A375 (cell line): ENCODE measurements around the gene CTNNA1. TPM values are rescaled to one million over a fixed set of nuclear protein-coding genes. Genes with fewer than 3 reads are reported as not detected.

Experiments
- total RNA-seq: library from RNA; depleted of rRNA; stranded (reverse); fragments of >200 nt; shearing (Covaris generic); gene quantifications from 2 replicates; pipeline ENCODE4 v1.2.3, GENCODE V29; 2014; rRNA removed

The CTNNA1 gene, protein sequence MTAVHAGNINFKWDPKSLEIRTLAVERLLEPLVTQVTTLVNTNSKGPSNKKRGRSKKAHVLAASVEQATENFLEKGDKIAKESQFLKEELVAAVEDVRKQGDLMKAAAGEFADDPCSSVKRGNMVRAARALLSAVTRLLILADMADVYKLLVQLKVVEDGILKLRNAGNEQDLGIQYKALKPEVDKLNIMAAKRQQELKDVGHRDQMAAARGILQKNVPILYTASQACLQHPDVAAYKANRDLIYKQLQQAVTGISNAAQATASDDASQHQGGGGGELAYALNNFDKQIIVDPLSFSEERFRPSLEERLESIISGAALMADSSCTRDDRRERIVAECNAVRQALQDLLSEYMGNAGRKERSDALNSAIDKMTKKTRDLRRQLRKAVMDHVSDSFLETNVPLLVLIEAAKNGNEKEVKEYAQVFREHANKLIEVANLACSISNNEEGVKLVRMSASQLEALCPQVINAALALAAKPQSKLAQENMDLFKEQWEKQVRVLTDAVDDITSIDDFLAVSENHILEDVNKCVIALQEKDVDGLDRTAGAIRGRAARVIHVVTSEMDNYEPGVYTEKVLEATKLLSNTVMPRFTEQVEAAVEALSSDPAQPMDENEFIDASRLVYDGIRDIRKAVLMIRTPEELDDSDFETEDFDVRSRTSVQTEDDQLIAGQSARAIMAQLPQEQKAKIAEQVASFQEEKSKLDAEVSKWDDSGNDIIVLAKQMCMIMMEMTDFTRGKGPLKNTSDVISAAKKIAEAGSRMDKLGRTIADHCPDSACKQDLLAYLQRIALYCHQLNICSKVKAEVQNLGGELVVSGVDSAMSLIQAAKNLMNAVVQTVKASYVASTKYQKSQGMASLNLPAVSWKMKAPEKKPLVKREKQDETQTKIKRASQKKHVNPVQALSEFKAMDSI
- 359 and 398 TPM in 2 replicates for total RNA-seq

DNA sequence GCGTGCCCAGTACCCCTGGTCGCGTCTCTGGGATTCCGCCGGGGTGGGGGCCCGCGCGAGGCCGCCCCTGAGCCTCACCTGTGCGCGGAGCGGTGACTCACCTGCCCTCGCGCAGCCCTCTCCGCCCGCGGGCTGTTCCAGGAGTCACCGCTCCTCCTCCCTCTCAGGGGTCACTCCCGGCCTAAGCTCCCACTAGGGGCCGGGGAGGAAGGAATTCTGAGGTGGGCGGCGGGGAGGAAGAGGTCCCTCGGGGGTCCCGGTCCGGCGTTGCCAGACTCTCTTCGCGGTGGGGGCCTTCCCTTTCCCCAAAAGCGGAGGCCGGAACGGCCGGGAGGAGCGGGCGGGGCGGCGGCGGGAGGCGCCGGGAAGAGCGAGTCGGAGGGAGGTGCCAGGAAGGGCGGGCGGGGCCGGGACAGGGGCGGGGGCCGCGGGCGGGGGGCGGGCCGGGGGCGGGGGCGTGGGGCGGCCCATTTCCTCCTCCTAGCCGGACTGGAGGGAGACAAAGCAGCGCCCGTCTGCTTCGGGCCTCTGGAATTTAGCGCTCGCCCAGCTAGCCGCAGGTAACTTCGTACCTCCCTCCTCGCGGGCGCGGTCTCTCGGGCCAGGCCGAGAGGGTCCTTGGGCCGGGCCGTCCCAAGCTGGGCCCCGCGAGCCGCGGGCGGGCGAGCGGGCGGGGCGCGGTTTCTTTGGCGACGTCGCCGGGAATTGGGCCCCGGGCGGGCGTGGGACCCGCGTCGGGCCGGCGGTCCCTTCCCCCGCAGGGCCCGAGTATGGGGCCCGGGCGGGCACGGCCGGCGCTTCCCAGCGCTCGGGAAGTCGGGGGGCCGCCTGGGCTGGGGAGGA is at the start of gene CTNNA1:
Gene CTNNA1 (plus strand): TSS at position 475 of the 843 bp plus-strand sequence. CDS start 28,500 bp downstream, outside the sequence.

DNA sequence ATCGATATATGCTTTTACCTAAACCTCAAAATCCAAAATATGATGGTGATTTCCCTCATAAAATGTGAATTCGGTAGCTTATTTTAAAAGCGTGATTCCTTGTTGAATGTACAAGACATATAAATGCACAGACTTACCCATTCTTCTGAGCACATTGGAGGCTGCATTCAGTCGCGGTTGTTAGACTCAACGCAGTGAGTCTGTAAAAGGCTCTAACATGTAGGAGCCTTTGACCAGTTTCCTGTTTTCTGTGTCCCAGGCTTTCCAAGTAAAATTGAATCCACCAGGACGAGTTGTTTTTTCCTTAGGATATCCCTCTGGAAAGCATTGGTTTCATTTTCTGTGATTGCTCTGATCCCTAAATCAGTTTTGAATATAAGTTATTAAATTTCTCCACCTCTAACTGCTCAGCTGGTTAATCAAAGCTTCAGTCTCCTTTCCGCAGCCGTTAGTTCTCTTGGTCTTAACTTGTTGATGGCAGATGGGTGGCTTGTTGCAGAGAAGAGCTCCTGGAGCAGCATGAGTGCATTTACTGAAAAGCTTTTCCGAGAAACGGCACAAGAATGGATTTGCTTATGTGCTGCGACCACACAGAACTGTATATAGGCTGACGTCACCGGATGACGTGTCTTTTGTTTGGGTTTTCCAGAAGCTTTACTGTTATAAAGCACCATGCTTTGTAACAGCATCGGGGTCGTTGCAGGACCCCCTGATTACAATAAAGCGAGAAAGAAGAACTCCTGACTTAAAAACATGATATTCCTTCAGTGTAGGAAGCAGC is 121.7 kb downstream of the CTNNA1 start, which contains the start of gene LRRTM2:
Gene LRRTM2 (minus strand): TSS at position 565 of the 781 bp plus-strand sequence. CDS start 424 bp downstream, at position 141.

Other genes starting within 250 kb of the CTNNA1 start
- 162 and 168 TPM in 2 replicates for gene ETF1, start 210.2 kb upstream of the CTNNA1 start, total RNA-seq
- gene HSPA9, start 178.0 kb upstream of the CTNNA1 start, total RNA-seq, result 529 and 553 TPM in 2 replicates
- 0.03 and 0.68 TPM in 2 replicates for gene LRRTM2, start 121.9 kb downstream of the CTNNA1 start, total RNA-seq